Measurements from ENCODE around the gene MAP2K1. TPM values are rescaled to one million over a fixed set of nuclear protein-coding genes. Genes with fewer than 3 reads are reported as not detected.

The MAP2K1 gene
- total RNA-seq, 1 donor from 2014 or later, result 27.3 TPM

GRCh38 chr15:66362776-66363175, 23.9 kb upstream of the MAP2K1 start:
- no peak overlapping the region for H3K27ac Mint-ChIP-seq (ENCODE audit: unreplicated experiment)
- no peak overlapping the region for H3K4me3 Mint-ChIP-seq (ENCODE audit: unreplicated experiment)
- TF ChIP-seq CTCF (IDR thresholded peaks at IDR 0.05; ENCODE audit: partially characterized antibody, unreplicated experiment), result no peak

GRCh38 chr15:66364944-66365528, 21.7 kb upstream of the MAP2K1 start:
- no peaks in the 10 kb centered on the region for H3K4me1 Mint-ChIP-seq (ENCODE audit: low read depth, unreplicated experiment)
- no peaks in the 10 kb centered on the region for H3K9me3 Mint-ChIP-seq (ENCODE audit: unreplicated experiment)
- DNase-seq, result no peak
- H3K27ac Mint-ChIP-seq (ENCODE audit: unreplicated experiment), result no peak overlapping the region
- H3K36me3 Mint-ChIP-seq (ENCODE audit: unreplicated experiment), result no peaks in the 10 kb centered on the region
- no peaks in the 10 kb centered on the region for H3K27me3 Mint-ChIP-seq (ENCODE audit: unreplicated experiment)
- TF ChIP-seq CTCF (IDR thresholded peaks at IDR 0.05; ENCODE audit: partially characterized antibody, unreplicated experiment), result no peak
- H3K4me3 Mint-ChIP-seq (ENCODE audit: unreplicated experiment), result no peak overlapping the region

More at GRCh38 chr15:66362776-66363175, 23.9 kb upstream of the MAP2K1 start:
- Mint-ChIP-seq H3K27me3 (ENCODE audit: unreplicated experiment) (no peaks in the 10 kb centered on the region), H3K9me3 (ENCODE audit: unreplicated experiment) (no peaks in the 10 kb centered on the region), H3K4me1 (ENCODE audit: low read depth, unreplicated experiment) (no peaks in the 10 kb centered on the region), H3K36me3 (ENCODE audit: unreplicated experiment) (no peaks in the 10 kb centered on the region)
- DNase-seq, result no peak

- DNase-seq, result no peak
- Mint-ChIP-seq H3K9me3 (ENCODE audit: unreplicated experiment) (no peaks in the 10 kb centered on the region), H3K4me3 (ENCODE audit: unreplicated experiment) (no peak overlapping the region), H3K27ac (ENCODE audit: unreplicated experiment) (no peak overlapping the region), H3K36me3 (ENCODE audit: unreplicated experiment) (no peaks in the 10 kb centered on the region), H3K4me1 (ENCODE audit: low read depth, unreplicated experiment) (no peaks in the 10 kb centered on the region), H3K27me3 (ENCODE audit: unreplicated experiment) (no peaks in the 10 kb centered on the region)
- TF ChIP-seq CTCF (IDR thresholded peaks at IDR 0.05; ENCODE audit: partially characterized antibody, unreplicated experiment), result no peak
These were observed 16.7 kb upstream of the MAP2K1 start for GRCh38 chr15:66369773-66370651.

GRCh38 chr15:66374179-66374578, 12.5 kb upstream of the MAP2K1 start:
- no peaks in the 10 kb centered on the region for H3K4me1 Mint-ChIP-seq (ENCODE audit: low read depth, unreplicated experiment)
- H3K9me3 Mint-ChIP-seq (ENCODE audit: unreplicated experiment), result no peaks in the 10 kb centered on the region
- no peak for DNase-seq
- TF ChIP-seq CTCF (IDR thresholded peaks at IDR 0.05; ENCODE audit: partially characterized antibody, unreplicated experiment), result no peak
- no peaks in the 10 kb centered on the region for H3K36me3 Mint-ChIP-seq (ENCODE audit: unreplicated experiment)
- no peaks in the 10 kb centered on the region for H3K27me3 Mint-ChIP-seq (ENCODE audit: unreplicated experiment)
- no peak overlapping the region for H3K27ac Mint-ChIP-seq (ENCODE audit: unreplicated experiment)
- H3K4me3 Mint-ChIP-seq (ENCODE audit: unreplicated experiment), result no peak overlapping the region
